HUES6 (cell line): ENCODE results near the gene LHB.

Experiments
- H3K27ac ChIP-seq: 2 replicates; pipeline ENCODE4 v1.7.0; 2013; ENCODE audit warnings: low read depth, mild to moderate bottlenecking, low read length, inconsistent platforms
- H3K27me3 ChIP-seq: 2 replicates; pipeline ENCODE4 v1.6.1; 2013; ENCODE audit warnings: low read length; ENCODE audit not compliant: control insufficient read depth, insufficient read depth
- H3K36me3 ChIP-seq: 2 replicates; pipeline ENCODE4 v1.6.1; 2013; ENCODE audit warnings: low read length; ENCODE audit not compliant: control insufficient read depth, insufficient read depth
- H3K4me1 ChIP-seq: 2 replicates; pipeline ENCODE4 v1.6.1; 2013; ENCODE audit warnings: low read length; ENCODE audit not compliant: control insufficient read depth, insufficient read depth
- H3K4me3 ChIP-seq: 2 replicates; pipeline ENCODE4 v1.5.1; 2013; ENCODE audit warnings: low read depth, low read length
- H3K9ac ChIP-seq: one replicate; pipeline ENCODE4 v1.6.1; 2013; ENCODE audit warnings: mild to moderate bottlenecking, low read length
- H3K9me3 ChIP-seq: 2 replicates; pipeline ENCODE4 v1.6.1; 2013; ENCODE audit warnings: low read depth, low read length; ENCODE audit not compliant: control insufficient read depth, insufficient read depth

The LHB gene

GRCh38 chr19:49004964-49005614 lies 11.8 kb downstream of the LHB start:
- Histone ChIP-seq H3K9me3 (no peaks in the 10 kb centered on the region), H3K9ac (no peak overlapping the region), H3K27ac (no peak overlapping the region), H3K36me3 (peaks cover 66% of the 10 kb centered on the region), H3K4me3 (no peak overlapping the region), H3K27me3 (no peaks in the 10 kb centered on the region), H3K4me1 (no peaks in the 10 kb centered on the region)

GRCh38 chr19:49004133-49004532 lies 12.8 kb downstream of the LHB start:
- Histone ChIP-seq H3K9ac (no peak overlapping the region), H3K27me3 (no peaks in the 10 kb centered on the region), H3K27ac (no peak overlapping the region), H3K4me3 (no peak overlapping the region), H3K9me3 (no peaks in the 10 kb centered on the region), H3K4me1 (peaks cover 6% of the 10 kb centered on the region; the same call in 1 of the 2 replicates), H3K36me3 (peaks cover 57% of the 10 kb centered on the region)

- Histone ChIP-seq H3K27ac (no peak overlapping the region), H3K4me3 (no peak overlapping the region), H3K4me1 (peaks cover 6% of the 10 kb centered on the region; the same call in 1 of the 2 replicates), H3K36me3 (peaks cover 28% of the 10 kb centered on the region), H3K9ac (no peak overlapping the region), H3K27me3 (no peaks in the 10 kb centered on the region), H3K9me3 (no peaks in the 10 kb centered on the region)
Measured at GRCh38 chr19:48999481-49000325, 17.2 kb downstream of the LHB start.

GRCh38 chr19:48997972-48998371 lies 18.9 kb downstream of the LHB start:
- peaks cover 11% of the 10 kb centered on the region for H3K36me3 ChIP-seq
- H3K27ac ChIP-seq = no peak overlapping the region
- H3K9ac ChIP-seq = no peak overlapping the region
- H3K9me3 ChIP-seq = no peaks in the 10 kb centered on the region
- H3K4me1 ChIP-seq = peaks cover 9% of the 10 kb centered on the region; the same call in 1 of the 2 replicates
- no peaks in the 10 kb centered on the region for H3K27me3 ChIP-seq
- H3K4me3 ChIP-seq = no peak overlapping the region

- Histone ChIP-seq H3K4me1 (peaks cover 16% of the 10 kb centered on the region; the same call in 1 of the 2 replicates), H3K4me3 (peak overlapping the region; percentile 98), H3K27me3 (no peaks in the 10 kb centered on the region), H3K9ac (peak overlapping the region; percentile 70), H3K27ac (no peak overlapping the region; the same call in 1 of the 2 replicates), H3K9me3 (no peaks in the 10 kb centered on the region), H3K36me3 (peaks cover 13% of the 10 kb centered on the region)
Measured at GRCh38 chr19:48994035-48994386, 22.9 kb downstream of the LHB start.

GRCh38 chr19:48993175-48994034 lies 23.5 kb downstream of the LHB start, which contains the start of the genes GYS1 and RUVBL2:
TSS of gene GYS1 (minus strand) at chr19:48993309. CDS start at chr19:48993112, 197 bp downstream.
TSS of gene RUVBL2 (plus strand) at chr19:48993887. CDS start at chr19:48993912, 25 bp downstream.
- H3K4me3 ChIP-seq = peak within 1 kb of the TSS; percentile 98
- H3K4me1 ChIP-seq = peaks cover 16% of the 10 kb centered on the region; the same call in 1 of the 2 replicates
- H3K9ac ChIP-seq = peak within 1 kb of the TSS; percentile 81
- no peaks in the 10 kb centered on the region for H3K27me3 ChIP-seq
- H3K9me3 ChIP-seq = no peaks in the 10 kb centered on the region
- peak within 1 kb of the TSS; percentile 68; the same call in 1 of the 2 replicates for H3K27ac ChIP-seq
- peaks cover 18% of the 10 kb centered on the region for H3K36me3 ChIP-seq

- H3K4me1 ChIP-seq = peaks cover 16% of the 10 kb centered on the region; the same call in 1 of the 2 replicates
- H3K27ac ChIP-seq = peak overlapping the region; percentile 56; the same call in 1 of the 2 replicates
- H3K36me3 ChIP-seq = peaks cover 23% of the 10 kb centered on the region
- no peaks in the 10 kb centered on the region for H3K27me3 ChIP-seq
- H3K4me3 ChIP-seq = peak overlapping the region; percentile 98
- no peaks in the 10 kb centered on the region for H3K9me3 ChIP-seq
- peak overlapping the region; percentile 81 for H3K9ac ChIP-seq
Measured at GRCh38 chr19:48992581-48993174, 24.2 kb downstream of the LHB start.

GRCh38 chr19:48991873-48992580 lies 24.9 kb downstream of the LHB start:
- H3K27ac ChIP-seq = peak overlapping the region; percentile 49; the same call in 1 of the 2 replicates
- H3K4me1 ChIP-seq = peaks cover 16% of the 10 kb centered on the region; the same call in 1 of the 2 replicates
- peak overlapping the region; percentile 81 for H3K9ac ChIP-seq
- peaks cover 28% of the 10 kb centered on the region for H3K36me3 ChIP-seq
- H3K4me3 ChIP-seq = peak overlapping the region; percentile 98
- no peaks in the 10 kb centered on the region for H3K9me3 ChIP-seq
- H3K27me3 ChIP-seq = no peaks in the 10 kb centered on the region

GRCh38 chr19:48991011-48991609 lies 25.8 kb downstream of the LHB start:
- Histone ChIP-seq H3K9me3 (no peaks in the 10 kb centered on the region), H3K9ac (no peak overlapping the region), H3K27ac (no peak overlapping the region), H3K4me3 (no peak overlapping the region), H3K27me3 (no peaks in the 10 kb centered on the region), H3K36me3 (peaks cover 33% of the 10 kb centered on the region), H3K4me1 (peaks cover 16% of the 10 kb centered on the region; the same call in 1 of the 2 replicates)
